KMS-11 (cell line): Measurements from ENCODE around the gene SND1.

Experiments
- H2AFZ ChIP-seq: fragments of 200-600 bp; sonication (generic); 2 replicates; pipeline ENCODE4 v1.6.1; 2016; ENCODE audit warnings: antibody characterized with exemption, mixed run types, low read depth
- H3K27ac ChIP-seq: fragments of 200-600 bp; sonication (generic); 2 replicates; pipeline ENCODE4 v1.6.1; 2016; ENCODE audit warnings: mild to moderate bottlenecking, mixed run types
- H3K27me3 ChIP-seq: fragments of 200-600 bp; sonication (generic); 2 replicates; pipeline ENCODE4 v1.6.1; 2017; ENCODE audit warnings: mild to moderate bottlenecking, low read depth, mixed run types, moderate library complexity; ENCODE audit not compliant: insufficient read depth
- H3K36me3 ChIP-seq: fragments of 200-600 bp; sonication (generic); 2 replicates; pipeline ENCODE4 v1.6.1; 2017; ENCODE audit warnings: mild to moderate bottlenecking, mixed run types; ENCODE audit not compliant: insufficient read depth
- H3K4me1 ChIP-seq: fragments of 200-600 bp; sonication (generic); 2 replicates; pipeline ENCODE4 v1.6.1; 2016; ENCODE audit warnings: mild to moderate bottlenecking, low read depth, mixed run types; ENCODE audit not compliant: poor library complexity, severe bottlenecking
- H3K4me2 ChIP-seq: fragments of 200-600 bp; sonication (generic); 2 replicates; pipeline ENCODE4 v1.7.0; 2016; ENCODE audit warnings: mild to moderate bottlenecking, mixed run types
- H3K4me3 ChIP-seq: fragments of 200-600 bp; sonication (generic); IDR thresholded peaks from 2 replicates; pipeline ENCODE4 v1.6.1; 2017; ENCODE audit warnings: low read depth, low read length, mixed read lengths; ENCODE audit not compliant: insufficient read depth
- H3K79me2 ChIP-seq: fragments of 200-600 bp; sonication (generic); 2 replicates; pipeline ENCODE4 v1.6.1; 2016; ENCODE audit warnings: low read depth, mixed run types; ENCODE audit not compliant: insufficient read depth
- H3K9ac ChIP-seq: fragments of 200-600 bp; sonication (generic); 2 replicates; pipeline ENCODE4 v1.6.1; 2016; ENCODE audit warnings: mild to moderate bottlenecking, mixed run types
- H4K20me1 ChIP-seq: fragments of 200-600 bp; sonication (generic); 2 replicates; pipeline ENCODE4 v1.6.1; 2016; ENCODE audit warnings: mild to moderate bottlenecking, mixed run types; ENCODE audit not compliant: insufficient read depth
- TF ChIP-seq, protein P1 (sequence below): fragments of 200-600 bp; sonication (generic); conservative IDR thresholded peaks from 2 replicates; pipeline ENCODE4 v1.6.1; 2017; ENCODE audit warnings: low read depth, mild to moderate bottlenecking, antibody characterized with exemption, low read length, moderate library complexity, mixed read lengths

The SND1 gene

DNA sequence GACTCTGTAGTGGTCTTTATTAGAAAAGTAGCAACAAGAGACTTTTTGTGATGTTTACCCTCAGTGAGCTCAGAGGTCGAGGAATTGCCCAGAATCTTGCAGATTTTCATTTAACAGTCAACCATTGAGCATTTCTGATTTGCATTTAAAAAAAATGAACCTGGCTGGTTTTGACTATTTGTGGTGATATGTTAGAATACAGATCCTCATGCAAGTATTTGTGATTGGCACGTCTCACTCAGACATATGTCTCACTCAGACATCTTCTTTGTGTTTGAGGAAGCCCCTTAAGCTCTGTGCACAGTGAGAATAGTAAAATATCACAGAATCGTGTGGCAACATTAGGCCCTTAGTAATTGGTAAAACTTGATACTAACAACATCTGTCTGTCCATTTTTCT, 113.2 kb downstream of the SND1 start:
- H3K27ac ChIP-seq, result no peak overlapping the region
- H3K4me2 ChIP-seq, result no peak overlapping the region
- H3K36me3 ChIP-seq, result no peaks in the 10 kb centered on the region
- peaks cover 16% of the 10 kb centered on the region for H3K4me1 ChIP-seq
- no peaks in the 10 kb centered on the region for H3K27me3 ChIP-seq
- H3K4me3 ChIP-seq, result no peak overlapping the region
- TF ChIP-seq, protein P1, sequence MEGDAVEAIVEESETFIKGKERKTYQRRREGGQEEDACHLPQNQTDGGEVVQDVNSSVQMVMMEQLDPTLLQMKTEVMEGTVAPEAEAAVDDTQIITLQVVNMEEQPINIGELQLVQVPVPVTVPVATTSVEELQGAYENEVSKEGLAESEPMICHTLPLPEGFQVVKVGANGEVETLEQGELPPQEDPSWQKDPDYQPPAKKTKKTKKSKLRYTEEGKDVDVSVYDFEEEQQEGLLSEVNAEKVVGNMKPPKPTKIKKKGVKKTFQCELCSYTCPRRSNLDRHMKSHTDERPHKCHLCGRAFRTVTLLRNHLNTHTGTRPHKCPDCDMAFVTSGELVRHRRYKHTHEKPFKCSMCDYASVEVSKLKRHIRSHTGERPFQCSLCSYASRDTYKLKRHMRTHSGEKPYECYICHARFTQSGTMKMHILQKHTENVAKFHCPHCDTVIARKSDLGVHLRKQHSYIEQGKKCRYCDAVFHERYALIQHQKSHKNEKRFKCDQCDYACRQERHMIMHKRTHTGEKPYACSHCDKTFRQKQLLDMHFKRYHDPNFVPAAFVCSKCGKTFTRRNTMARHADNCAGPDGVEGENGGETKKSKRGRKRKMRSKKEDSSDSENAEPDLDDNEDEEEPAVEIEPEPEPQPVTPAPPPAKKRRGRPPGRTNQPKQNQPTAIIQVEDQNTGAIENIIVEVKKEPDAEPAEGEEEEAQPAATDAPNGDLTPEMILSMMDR, result no peak
- H3K9ac ChIP-seq, result no peak overlapping the region
- peaks cover 76% of the 10 kb centered on the region for H3K79me2 ChIP-seq
- H4K20me1 ChIP-seq, result peaks cover 7% of the 10 kb centered on the region; the same call in 1 of the 2 replicates
- no peak overlapping the region for H2AFZ ChIP-seq

DNA sequence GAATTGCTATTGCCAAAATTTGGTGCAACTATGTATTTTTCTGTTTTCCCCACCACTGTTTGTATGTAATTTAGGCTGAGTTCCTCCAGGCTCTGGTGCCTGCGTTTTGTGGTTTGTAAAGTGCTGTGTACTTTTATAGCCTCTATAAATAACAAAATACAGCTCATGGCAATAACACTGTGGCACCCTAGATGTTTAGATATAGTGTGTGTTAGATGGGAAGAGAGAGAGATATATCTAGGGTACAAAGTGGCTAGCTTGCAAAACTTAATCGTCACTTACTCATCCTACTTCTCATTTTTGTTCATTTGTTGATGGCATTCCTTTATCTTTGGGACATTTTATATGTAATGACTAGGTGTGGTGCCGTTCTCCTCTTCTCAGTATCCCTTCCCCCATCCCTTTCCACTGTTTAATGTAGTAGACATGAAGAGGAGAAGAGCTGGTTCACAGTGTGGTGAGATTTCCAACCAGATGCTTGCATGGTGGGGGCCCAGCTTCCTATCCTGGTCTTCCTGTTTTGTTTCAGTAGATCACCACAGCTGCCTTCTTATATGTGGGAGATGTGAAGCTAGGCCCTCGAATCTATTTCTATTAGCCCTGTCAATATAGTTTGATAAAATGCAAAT, 115.0 kb downstream of the SND1 start:
- no peak overlapping the region for H3K27ac ChIP-seq
- TF ChIP-seq, protein P1, result no peak
- H3K36me3 ChIP-seq, result no peaks in the 10 kb centered on the region
- no peak overlapping the region for H2AFZ ChIP-seq
- H3K4me2 ChIP-seq, result no peak overlapping the region
- H3K9ac ChIP-seq, result no peak overlapping the region
- peaks cover 72% of the 10 kb centered on the region for H3K79me2 ChIP-seq
- H4K20me1 ChIP-seq, result peaks cover 7% of the 10 kb centered on the region
- no peak overlapping the region for H3K4me3 ChIP-seq
- H3K27me3 ChIP-seq, result no peaks in the 10 kb centered on the region
- peaks cover 27% of the 10 kb centered on the region for H3K4me1 ChIP-seq

DNA sequence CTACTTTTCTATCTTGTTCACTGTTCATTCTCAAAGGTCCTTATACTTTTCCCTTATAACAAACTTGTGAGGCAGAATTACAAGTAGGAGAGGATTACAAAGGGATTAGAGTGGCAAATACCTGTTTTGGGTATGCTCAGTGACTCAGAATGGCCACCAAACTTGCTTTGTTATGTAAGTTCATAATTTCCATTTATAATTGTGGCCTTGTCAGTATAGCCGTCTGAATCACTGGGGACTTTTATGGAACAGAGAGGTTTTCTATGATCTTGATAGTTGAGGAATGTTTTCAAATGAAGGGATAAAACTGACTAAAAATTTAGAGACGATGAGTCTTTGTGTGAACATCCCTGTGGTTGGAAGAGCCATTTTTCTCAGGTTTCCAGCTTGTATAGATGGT, 116.2 kb downstream of the SND1 start:
- H3K9ac ChIP-seq, result no peak overlapping the region
- no peak overlapping the region for H3K4me3 ChIP-seq
- H2AFZ ChIP-seq, result no peak overlapping the region
- TF ChIP-seq, protein P1, result no peak
- H3K27me3 ChIP-seq, result no peaks in the 10 kb centered on the region
- H3K36me3 ChIP-seq, result no peaks in the 10 kb centered on the region
- no peak overlapping the region for H3K4me2 ChIP-seq
- peaks cover 36% of the 10 kb centered on the region for H3K4me1 ChIP-seq
- H3K27ac ChIP-seq, result no peak overlapping the region
- peaks cover 65% of the 10 kb centered on the region for H3K79me2 ChIP-seq
- H4K20me1 ChIP-seq, result peaks cover 2% of the 10 kb centered on the region

DNA sequence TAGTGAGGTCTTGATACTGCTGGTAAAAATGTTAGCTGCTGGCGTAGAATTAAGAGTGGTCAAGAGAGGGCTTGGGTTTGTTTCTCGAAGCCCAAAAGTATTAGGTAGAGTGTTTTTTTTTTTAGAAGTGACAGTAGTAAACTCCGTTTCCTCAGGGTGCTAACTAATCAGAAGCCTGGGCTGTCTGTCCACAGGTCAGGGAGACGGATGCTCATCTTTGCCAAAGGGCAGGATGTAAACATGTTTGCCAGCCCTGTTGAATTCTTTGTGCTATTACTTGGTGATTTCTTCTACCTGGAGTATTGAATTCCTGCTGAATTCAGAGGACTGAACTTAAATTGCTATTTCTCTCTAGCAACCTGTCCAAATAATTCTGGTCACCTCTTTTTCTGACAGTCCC, 117.1 kb downstream of the SND1 start:
- Histone ChIP-seq H3K27me3 (no peaks in the 10 kb centered on the region), H3K36me3 (no peaks in the 10 kb centered on the region), H3K4me1 (peaks cover 36% of the 10 kb centered on the region), H2AFZ (no peak overlapping the region), H3K27ac (no peak overlapping the region), H3K4me3 (no peak overlapping the region), H4K20me1 (no peaks in the 10 kb centered on the region; the same call in none of the 2 replicates), H3K4me2 (no peak overlapping the region), H3K9ac (no peak overlapping the region), H3K79me2 (peaks cover 64% of the 10 kb centered on the region)
- TF ChIP-seq, protein P1, result no peak
